GM19324 (cell line): Measurements from ENCODE around the gene NFX1.
"Not testable (repeated sequence)": the region's sequence is repeated elsewhere in the genome, so short reads cannot be mapped to it uniquely, and the experiment has no call there.

Experiments used
- ATAC-seq: cut with Tn5 transposase; IDR thresholded peaks from one replicate; pipeline ENCODE4 v1.9.1; 2021; ENCODE audit warnings: mild to moderate bottlenecking, moderate library complexity; ENCODE audit not compliant: unreplicated experiment, low FRiP score

The NFX1 gene

DNA sequence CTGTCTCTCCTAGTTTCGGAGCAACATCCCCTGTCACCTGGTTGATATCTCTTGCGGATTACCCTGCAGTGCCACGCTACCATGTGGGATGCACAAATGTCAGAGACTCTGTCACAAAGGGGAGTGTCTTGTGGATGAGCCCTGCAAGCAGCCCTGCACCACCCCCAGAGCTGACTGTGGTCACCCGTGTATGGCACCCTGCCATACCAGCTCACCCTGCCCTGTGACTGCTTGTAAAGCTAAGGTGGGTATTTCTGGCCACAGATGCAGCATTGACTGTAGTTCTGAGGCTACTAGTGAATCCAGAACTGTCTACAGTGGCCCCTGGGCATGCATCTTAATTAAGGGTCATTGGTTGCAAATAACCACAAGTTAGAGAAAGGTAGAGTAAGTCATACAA is 61.2 kb downstream of the NFX1 start:
- ATAC-seq = no peak

DNA sequence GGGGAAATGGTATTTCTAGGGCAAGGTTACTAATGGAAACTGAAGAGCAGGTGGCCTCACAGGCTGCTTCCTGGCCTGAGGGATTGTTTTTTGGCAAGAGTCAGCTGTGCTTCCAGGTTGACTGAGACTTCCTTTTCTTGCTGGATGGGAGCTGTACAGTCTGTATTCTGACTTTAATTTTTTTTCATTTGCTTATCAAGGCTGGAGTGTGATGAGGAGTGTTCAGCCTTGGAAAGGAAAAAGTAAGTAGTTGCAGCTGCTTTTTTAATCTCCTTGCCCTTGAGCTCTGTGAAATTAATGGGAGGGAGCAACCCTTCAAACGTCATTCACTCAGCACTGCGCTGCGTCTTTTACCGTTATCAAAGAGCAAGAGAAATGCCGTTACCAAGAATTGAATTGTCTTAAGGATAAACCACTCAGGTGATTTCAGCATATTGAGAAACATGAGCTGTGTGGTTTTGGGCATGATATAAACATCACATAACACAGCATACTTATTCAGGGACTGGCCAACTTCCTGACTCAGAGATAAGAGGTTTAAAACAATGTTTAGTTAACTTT is 64.4 kb downstream of the NFX1 start:
- ATAC-seq = no peak

DNA sequence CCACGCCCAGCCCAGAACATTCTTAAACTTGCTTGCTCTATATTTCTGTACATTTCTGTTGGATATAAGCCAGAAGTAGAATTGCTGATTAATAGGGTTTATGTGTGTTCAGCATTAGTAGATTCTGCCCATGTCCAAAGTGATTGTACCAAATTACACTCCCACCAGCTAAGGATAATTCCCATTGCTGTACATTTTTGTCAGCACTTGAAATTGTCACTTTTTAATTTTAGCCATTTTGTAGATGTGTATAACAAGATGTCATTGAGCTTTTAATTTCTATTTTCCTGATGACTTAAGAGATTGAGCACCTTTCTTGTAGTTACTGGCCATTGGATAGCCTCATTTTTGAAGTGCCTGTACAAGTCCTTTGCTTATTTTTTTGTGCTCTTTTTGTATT is 65.6 kb downstream of the NFX1 start:
- ATAC-seq = no peak

DNA sequence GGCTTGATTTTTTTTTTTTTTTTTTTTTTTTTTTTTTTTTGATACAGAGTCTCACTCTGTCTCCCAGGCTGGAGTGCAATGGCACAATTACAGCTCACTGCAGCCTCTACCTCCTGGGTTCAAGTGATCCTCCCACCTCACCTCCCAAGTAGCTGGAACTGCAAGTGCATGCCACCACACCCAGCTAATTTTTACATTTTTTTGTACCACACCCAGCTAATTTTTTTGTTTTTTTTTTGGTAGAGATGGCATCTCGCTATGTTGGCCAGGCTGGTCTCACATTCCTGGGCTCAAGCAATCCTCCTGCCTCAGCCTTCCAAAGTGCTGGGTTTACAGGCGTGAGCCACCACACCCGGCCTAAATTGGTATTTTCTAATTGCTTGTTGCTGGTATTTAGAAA is 68.3 kb downstream of the NFX1 start:
- not testable (repeated sequence) for ATAC-seq

DNA sequence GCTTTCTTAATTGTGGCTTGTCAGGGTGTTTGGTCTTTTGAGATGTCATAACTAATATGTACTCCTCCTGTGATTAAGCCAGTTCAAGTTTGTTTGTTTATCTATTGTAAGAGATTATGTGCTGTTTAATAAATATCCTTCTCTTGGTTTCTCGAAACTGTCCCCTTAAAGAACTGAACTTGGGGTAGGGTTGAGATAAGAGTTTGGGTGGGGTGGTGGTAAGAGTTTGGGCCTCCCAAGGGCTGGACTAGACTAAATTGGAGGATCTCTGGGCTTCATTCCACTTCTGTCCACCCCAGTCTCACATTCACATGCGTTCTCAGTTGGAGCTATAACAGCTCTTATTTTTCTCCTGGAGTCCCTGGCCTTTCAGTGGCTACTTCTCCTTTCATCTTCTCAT is 73.8 kb downstream of the NFX1 start:
- ATAC-seq = no peak

DNA sequence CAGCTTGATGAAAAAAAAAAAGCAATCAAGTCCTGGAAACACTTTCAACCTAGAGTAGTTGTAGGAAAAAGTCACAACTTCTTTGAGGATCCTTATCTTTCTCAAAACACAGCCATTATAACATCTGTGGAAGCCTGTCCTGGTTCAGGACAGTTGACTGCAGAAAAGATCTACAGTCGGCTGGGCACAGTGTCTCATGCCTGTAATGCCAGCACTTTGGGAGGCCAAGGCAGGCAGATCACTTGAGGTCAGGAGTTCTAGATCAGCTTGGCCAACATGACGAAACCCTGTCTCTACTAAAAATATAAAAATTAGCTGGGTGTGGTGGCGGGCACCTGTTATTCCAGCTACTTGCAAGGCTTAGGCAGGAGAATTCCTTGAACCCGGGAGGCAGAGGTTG is 74.5 kb downstream of the NFX1 start:
- ATAC-seq = not testable (repeated sequence)

DNA sequence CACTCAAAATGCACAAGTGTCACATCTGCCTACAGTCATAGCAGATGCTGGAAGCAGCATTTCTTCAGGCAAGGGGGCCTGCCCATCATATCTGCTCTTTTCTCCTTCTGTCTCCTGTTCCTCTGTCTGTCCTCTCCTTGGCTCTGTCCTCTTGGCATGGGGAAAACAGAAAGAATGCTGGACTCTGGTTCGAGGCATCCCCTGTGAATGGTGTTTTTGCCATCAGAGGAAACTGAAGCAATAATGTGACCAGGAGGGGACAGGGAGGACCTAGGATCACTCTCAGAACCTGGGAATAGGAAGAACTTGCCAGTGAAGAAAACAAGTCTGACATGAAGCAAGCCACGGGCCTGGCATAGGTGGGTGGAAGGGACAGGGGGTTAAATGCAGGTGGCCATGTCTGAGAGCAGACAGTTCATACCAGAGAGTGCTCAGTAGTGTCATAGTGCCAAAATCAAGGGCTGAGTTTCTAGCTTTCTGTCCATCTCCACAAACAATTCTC is 76.7 kb downstream of the NFX1 start:
- no peak for ATAC-seq

DNA sequence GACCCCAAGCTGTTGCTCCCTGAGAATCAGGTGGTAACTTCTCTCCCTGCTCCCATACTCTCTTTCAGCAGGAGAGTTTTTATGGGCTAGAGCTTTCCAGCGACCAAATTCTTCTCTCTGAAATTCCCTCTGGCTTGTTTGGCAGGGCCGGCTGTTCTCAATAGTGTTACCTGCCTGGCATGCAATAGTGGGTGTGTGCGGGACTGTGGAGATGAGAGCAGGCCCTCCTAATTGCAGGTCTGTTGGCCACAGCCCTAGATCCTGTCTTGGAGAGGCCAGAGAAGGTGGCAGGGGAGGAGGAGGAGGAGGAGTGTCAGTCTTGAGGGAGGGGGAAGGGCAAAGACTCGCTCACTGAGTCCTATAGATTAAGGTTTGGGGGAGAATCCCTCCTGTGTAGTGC is 82.6 kb downstream of the NFX1 start:
- no peak for ATAC-seq

DNA sequence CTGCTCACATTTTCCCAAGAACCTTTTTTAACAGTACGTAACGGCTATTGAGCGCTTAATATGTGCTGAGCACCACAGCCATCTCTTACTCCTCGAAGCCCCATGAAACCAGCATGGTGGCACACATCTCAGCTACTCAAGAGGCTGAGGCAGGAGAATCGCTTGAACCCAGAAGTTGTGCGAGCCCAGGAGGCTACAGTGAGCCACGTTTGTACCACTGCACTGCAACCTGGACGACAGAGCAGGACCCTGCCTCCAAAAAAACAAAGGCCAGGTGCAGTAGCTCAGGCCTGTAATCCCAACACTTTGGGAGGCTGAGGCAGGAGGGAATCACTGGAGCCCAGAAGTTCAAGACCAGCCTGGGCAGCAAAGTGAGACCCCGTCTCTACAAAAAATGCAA is 83.9 kb downstream of the NFX1 start:
- ATAC-seq = no peak

DNA sequence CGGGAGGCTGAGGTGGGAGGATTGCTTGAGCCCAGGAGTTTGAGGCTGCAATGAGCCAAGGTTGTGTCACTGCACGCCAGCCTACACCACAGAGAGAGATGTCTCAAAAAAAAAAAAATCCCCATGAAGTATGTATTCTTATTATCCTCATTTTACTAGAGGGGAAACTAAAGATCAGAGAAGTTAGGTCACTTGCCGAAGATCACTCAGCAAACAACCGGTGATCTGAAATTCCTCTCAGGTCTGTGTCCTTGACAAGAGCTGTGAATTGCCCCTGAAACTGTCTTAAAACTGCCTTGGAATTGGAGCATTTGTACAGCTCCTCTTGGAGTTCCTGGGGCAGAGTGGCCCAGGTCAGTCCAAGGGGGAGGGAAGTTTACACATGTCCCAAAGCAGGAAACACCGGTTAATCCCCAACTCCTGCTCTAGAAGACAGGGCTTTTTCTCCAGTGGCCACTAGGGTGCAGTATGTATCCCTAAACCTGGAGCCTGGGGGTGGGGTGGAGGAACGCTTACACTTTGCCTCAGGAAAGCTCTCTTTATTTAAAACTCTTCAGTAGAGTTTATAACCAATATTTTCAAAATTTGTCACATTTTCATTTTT is 84.4 kb downstream of the NFX1 start:
- ATAC-seq = no peak

DNA sequence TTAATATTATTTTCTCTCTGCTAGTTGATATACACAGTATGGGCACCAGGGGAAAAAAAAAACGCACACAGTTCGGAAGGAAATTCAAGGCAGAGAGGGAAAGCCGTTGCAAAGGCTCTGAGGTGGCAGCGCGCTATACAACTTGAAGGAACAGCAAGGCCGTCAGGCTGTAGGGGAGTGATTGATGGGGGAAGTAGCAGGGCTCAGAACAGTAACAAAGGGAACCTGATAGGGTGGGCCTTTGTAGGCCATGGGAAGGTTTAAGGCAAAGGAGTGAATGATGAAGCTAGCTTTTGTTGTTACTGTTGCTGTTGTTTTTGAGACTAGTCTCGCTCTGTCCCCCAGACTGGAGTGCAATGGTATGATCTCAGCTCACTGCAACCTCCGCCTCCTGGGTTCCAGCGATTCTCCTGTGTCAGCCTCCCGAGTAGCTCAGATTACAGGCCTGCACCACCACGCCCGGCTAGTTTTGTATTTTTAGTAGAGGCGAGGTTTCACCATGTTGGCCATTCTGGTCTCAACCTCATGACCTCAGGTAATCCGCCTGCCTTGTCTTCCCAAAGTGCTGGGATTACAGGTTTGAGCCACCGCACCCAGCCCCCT is 85.0 kb downstream of the NFX1 start:
- no peak for ATAC-seq

DNA sequence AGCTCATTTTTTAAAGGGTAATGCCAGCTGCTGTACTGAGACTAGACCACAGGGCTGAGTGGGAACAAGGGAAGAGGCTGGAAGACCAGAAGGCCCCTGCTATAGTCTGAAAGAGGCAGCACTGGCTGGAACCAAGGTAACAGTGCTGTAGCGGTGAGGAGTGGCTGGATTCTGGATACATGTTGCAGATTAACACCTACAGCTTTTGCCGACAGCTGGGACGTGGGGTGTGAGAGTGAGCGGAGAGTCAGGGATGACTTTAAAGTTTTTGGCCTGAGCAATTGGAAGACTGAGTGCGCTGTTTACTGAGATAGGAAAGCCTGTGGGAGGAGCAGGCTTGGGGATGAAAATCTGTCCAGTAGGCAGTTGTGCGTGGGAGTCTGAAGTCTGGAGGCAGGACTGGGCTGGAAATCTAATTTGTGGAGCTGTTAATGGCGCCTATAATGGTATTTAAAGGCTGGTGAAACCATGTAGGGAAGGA is 85.6 kb downstream of the NFX1 start:
- ATAC-seq = no peak

DNA sequence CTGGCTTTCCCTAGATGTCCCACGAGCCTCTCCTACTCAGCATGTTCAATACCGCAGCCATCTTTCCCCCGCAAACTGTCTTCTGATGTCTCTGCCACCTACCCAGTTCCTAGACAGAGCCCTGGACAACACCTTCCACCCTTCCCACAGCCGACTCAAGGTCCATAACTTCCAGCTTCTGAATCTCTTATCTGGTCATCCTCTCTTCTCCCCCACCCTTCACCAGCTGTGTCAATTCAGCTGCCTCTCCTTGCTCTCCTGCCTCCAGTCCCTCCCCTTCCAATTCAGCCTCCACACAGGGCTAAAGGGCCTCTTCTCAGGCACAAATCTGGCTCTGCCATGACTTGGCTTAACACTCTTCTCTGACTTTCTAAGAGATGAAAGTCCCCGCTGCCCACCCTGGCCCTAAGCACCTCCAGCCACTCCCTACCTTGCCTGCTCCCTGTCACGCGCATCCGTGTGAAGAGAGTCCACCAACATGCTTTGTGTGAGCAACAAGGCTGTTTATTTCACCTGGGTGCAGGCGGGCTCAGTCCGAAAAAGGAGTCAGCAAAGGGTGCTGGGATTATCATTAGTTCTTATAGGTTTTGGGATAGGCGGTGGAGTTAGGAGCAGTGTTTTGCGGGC is 86.9 kb downstream of the NFX1 start:
- no peak for ATAC-seq

DNA sequence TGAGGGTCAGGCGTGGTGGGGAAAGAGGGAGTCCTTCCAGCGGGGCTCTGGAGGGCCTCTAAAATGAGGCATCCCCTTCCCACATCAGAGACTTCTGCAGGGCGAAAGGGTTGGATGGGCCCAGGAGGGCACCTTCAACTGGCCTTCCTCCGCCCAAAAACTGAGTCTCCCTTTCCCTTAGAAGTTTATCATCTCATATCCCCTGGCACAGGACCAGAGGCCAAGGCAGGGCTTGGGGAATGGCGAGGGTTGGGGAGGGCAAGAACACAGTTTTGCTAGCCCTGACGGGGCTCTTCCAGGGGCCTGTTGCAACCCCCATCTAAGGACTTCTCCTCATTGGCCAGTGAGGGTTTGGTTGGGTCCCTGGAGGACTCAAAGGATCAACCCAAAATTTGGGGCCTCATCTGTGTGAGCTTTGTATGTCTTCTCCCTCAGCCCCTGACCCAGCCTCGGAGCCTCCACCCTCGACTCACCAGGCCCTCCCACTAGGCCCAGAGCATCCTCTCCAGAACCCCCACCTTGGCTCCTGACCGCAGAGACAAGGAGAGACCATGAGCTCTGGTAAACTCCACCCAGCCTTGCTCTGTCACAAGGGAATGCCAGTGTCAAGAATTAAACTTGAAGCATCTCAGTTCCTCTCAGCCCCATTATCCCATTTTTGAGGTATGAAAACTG is 87.9 kb downstream of the NFX1 start:
- ATAC-seq = no peak

DNA sequence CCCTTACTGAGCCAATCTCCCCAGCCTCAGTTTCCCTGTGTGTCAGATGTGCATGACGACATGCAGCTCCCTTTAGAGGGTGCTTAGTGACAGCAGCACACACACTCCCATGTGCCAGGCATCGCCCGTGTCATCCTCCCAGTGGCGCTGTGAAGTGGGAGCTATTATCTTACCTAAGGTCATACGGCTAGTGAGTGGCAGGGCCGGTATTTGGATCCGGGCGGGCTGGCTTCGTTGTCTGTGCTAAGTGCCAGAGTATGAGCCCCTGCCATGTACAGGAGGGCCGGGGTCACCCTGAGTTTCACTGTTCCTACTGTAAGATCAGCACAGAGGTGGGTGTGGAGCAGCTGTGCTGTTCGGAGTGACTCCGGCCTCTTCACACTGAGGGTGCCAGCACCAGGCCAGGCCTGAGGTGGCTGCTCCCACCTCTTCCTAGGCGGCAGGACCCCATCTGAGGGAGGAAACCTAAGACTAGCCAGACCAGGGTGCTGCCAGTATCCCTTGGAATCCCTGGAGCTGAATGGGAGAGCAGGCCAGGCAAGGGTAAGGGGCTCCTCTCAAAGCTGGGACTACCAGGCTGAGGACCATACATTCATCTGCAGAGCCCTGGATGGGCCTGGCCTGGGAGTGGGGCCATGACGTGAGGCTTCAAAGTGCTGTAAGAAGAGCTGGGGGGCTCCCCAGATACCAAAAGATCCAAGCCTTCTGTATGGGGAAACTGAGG is 89.5 kb downstream of the NFX1 start:
- no peak for ATAC-seq

DNA sequence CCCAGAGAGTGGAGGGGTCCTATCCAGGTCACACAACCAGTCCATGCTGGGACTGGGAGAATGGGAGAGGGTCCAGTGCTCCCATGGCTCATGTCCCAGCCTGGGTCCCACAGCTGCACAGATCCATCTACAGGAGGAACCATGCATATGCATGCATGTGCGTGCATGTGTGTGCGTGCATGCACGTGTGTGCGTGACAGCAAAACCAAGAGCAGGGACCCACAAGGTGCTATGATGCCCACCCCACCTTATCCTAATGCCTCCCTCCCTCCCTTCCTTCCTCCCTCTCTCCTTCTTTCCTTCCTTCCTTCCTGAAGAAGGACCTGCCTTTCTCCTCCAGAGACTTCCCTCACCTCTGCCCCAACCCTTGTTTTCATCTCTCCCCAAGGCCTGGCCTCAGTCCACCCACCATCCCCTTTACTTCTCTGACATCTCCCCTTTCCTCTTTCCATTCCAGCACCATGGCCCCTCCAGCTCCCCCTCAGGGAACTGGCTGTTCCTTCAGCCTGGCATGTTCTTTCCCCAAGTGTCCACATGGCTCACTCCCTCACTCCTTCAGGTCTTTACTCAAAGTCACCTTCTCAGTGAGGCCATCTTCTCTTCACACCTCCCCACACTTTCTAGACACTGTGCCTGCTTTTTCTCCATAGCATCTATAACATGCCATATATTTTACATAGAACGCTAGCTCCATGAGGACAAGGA is 90.2 kb downstream of the NFX1 start:
- ATAC-seq = no peak

DNA sequence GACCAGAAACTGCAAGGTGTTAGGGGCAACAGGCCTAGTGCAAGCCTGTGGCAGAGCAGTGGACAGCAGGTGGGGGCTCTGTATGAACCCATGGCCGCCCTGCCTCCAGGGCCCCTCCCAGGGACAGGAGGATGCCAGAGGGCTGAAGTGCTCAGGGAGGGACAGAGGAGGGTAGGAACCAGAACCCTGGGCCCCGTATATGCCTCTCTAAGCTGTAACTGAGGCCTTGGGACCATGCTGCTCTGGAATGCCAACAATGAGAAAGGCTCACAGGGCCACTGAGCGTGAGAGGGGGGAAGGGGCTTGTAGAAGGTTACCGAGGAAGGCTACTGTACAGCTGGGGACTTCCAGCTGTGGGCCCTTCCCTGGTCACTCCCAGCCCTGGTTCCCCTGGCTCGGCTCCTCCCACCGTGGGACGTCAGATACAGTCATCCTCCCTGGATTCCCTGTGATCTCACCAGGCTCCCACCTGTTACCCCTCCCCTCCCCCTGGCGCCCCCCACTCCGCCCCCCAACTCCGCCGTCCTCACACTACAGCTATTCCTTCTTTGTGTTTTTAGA is 91.0 kb downstream of the NFX1 start:
- no peak for ATAC-seq

DNA sequence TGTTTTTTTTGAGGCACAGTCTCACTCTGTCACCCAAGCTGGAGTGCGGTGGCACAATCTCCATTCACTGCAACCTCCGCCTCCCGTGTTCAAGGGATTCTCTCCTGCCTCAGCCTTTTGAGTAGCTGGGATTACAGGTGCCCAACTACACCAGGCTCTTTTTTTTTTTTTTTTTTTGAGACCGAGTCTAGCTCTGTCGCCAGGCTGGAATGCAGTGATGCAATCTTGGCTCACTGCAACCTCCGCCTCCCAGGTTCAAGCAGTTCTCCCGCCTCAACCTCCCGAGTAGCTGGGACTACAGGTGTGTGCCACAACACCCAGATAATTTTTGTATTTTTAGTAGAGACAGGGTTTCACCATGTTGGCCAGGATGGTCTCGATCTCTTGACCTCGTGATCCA is 92.1 kb downstream of the NFX1 start:
- not testable (repeated sequence) for ATAC-seq

DNA sequence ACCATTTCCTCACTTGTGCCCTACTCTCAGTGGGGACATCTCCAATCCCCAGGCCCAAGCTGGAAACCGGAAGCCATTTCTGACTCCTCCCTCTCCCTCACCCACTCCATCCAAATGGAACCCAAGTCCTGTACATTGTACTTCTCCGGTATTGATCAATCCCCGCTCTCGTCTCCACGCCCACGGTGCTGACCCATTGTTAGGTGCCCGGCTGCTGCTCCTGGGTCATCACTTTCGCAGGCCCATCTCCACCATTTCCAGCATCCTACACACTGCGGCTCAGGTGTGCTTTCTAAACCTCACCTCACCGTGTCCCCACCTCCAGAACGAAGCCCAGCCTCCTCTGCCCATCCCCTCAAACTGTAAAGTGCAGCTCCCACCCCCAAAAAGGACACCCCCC is 93.1 kb downstream of the NFX1 start:
- not testable (repeated sequence) for ATAC-seq
